DOHH2 (cell line): Measurements from ENCODE around the gene CDK6.

Source experiments
- EZH2phosphoT487 ChIP-seq: fragments of 200-600 bp; sonication (generic); IDR thresholded peaks from 2 replicates; pipeline ENCODE4 v1.6.1; 2017; ENCODE audit warnings: borderline replicate concordance, mild to moderate bottlenecking, antibody characterized with exemption, low read length, moderate library complexity, mixed read lengths
- TF ChIP-seq, protein P1 (sequence below): fragments of 200-600 bp; sonication (generic); IDR thresholded peaks from one replicate; pipeline ENCODE4 v1.5.1; 2014; ENCODE audit warnings: antibody characterized with exemption, mild to moderate bottlenecking, low read depth, low read length; ENCODE audit not compliant: poor library complexity, severe bottlenecking

DNA sequence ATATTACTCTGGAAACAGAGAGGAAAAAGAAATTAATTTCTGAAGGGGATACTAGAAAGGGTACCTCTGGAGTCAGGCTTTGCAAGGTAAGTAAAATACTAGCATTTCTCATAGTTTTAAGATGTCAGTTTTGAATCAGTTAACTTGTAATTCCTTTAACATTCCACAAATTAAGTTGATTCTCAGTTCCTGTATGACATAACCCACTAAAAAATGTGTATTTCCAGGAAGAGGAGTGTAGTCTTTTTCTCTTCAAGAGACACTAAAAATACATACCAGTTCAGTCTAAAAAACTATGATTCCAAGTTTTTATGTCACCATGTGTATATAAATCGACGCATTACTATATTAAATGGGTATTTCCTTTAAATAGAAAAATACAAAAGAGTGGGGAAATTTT is 113.2 kb downstream of the CDK6 start:
- TF ChIP-seq, protein P1, sequence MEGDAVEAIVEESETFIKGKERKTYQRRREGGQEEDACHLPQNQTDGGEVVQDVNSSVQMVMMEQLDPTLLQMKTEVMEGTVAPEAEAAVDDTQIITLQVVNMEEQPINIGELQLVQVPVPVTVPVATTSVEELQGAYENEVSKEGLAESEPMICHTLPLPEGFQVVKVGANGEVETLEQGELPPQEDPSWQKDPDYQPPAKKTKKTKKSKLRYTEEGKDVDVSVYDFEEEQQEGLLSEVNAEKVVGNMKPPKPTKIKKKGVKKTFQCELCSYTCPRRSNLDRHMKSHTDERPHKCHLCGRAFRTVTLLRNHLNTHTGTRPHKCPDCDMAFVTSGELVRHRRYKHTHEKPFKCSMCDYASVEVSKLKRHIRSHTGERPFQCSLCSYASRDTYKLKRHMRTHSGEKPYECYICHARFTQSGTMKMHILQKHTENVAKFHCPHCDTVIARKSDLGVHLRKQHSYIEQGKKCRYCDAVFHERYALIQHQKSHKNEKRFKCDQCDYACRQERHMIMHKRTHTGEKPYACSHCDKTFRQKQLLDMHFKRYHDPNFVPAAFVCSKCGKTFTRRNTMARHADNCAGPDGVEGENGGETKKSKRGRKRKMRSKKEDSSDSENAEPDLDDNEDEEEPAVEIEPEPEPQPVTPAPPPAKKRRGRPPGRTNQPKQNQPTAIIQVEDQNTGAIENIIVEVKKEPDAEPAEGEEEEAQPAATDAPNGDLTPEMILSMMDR = no peak
- TF ChIP-seq EZH2phosphoT487 = no peak
